Neuronal stem cell (in vitro differentiated cells): ENCODE measurements around the gene GALNS.

Experiments used
- DNase-seq: peaks from one replicate; pipeline ENCODE4 v3.0.0-alpha.2; 2013; ENCODE audit warnings: low spot score
- H2AFZ ChIP-seq: one replicate; pipeline ENCODE4 v1.6.1; 2013; ENCODE audit warnings: mild to moderate bottlenecking, low read length, inconsistent platforms
- H2AK5ac ChIP-seq: 2 replicates; pipeline ENCODE4 v1.6.1; 2013; ENCODE audit warnings: low read depth, mild to moderate bottlenecking, inconsistent platforms, low read length, moderate library complexity, mixed read lengths
- H2BK120ac ChIP-seq: 2 replicates; pipeline ENCODE4 v1.6.1; 2013; ENCODE audit warnings: low read depth, mild to moderate bottlenecking, inconsistent platforms, low read length, moderate library complexity, mixed read lengths
- H2BK12ac ChIP-seq: one replicate; pipeline ENCODE4 v1.6.1; 2013; ENCODE audit warnings: low read length, inconsistent platforms
- H2BK15ac ChIP-seq: 2 replicates; pipeline ENCODE4 v1.6.1; 2013; ENCODE audit warnings: mild to moderate bottlenecking, low read length, inconsistent platforms, mixed read lengths
- H2BK5ac ChIP-seq: one replicate; pipeline ENCODE4 v1.6.1; 2013; ENCODE audit warnings: inconsistent platforms, mild to moderate bottlenecking, low read length, moderate library complexity
- H3K14ac ChIP-seq: one replicate; pipeline ENCODE4 v1.6.1; 2013; ENCODE audit warnings: low read length, inconsistent platforms
- H3K18ac ChIP-seq: 2 replicates; pipeline ENCODE4 v1.6.1; 2013; ENCODE audit warnings: low read length, inconsistent platforms
- H3K23ac ChIP-seq: 2 replicates; pipeline ENCODE4 v1.6.1; 2013; ENCODE audit warnings: low read depth, mild to moderate bottlenecking, mixed read lengths, low read length, inconsistent platforms; ENCODE audit not compliant: poor library complexity
- H3K27ac ChIP-seq: replicated peaks from 3 replicates; pipeline ENCODE4 v1.5.1; 2013; ENCODE audit warnings: low read length, inconsistent platforms
- H3K27me3 ChIP-seq, 3 experiments: 2 replicates each; pipeline ENCODE4 v1.6.1; 2013; ENCODE audit warnings: low read length in 3 of 3, mild to moderate bottlenecking in 2 of 3, inconsistent platforms in 1 of 3, low read depth in 1 of 3, mixed read lengths in 1 of 3, moderate library complexity in 1 of 3; ENCODE audit not compliant: control insufficient read depth in 3 of 3, insufficient read depth in 3 of 3
- H3K36me3 ChIP-seq, 2 donors: replicated peaks in 1 of 2; 2 replicates each; pipeline ENCODE4 v1.6.1; 2013; ENCODE audit warnings: low read length in 2 of 2; ENCODE audit not compliant: control insufficient read depth in 2 of 2, insufficient read depth in 2 of 2
- H3K4ac ChIP-seq: 2 replicates; pipeline ENCODE4 v1.6.1; 2013; ENCODE audit warnings: inconsistent platforms, mild to moderate bottlenecking, low read length, moderate library complexity
- H3K4me1 ChIP-seq, 2 donors: 1 replicate in 1 of 2; 2 replicates in 1 of 2; pipeline ENCODE4 v1.6.1; 2013; ENCODE audit warnings: low read length in 2 of 2, low read depth in 1 of 2; ENCODE audit not compliant: control insufficient read depth in 2 of 2, insufficient read depth in 1 of 2
- H3K4me2 ChIP-seq: one replicate; pipeline ENCODE4 v1.6.1; 2013; ENCODE audit warnings: mild to moderate bottlenecking, low read length, inconsistent platforms; ENCODE audit not compliant: insufficient read depth, poor library complexity, severe bottlenecking
- H3K4me3 ChIP-seq, 2 donors: 2 replicates each; pipeline ENCODE4 v1.5.1; 2013; ENCODE audit warnings: low read length in 2 of 2, mild to moderate bottlenecking in 2 of 2, inconsistent platforms in 1 of 2, moderate library complexity in 1 of 2
- H3K79me1 ChIP-seq: one replicate; pipeline ENCODE4 v1.6.1; 2013; ENCODE audit warnings: low read depth, mild to moderate bottlenecking, inconsistent platforms, low read length, moderate library complexity
- H3K9ac ChIP-seq: one replicate; pipeline ENCODE4 v1.6.1; 2013; ENCODE audit warnings: mild to moderate bottlenecking, low read depth, low read length, inconsistent platforms; ENCODE audit not compliant: poor library complexity
- H3K9me3 ChIP-seq, 2 donors: replicated peaks in 1 of 2; 2 replicates each; pipeline versions ENCODE3 to v1.6.1; 2013; ENCODE audit warnings: low read length in 2 of 2, mild to moderate bottlenecking in 2 of 2, inconsistent platforms in 1 of 2, low read depth in 1 of 2, mixed read lengths in 1 of 2, moderate library complexity in 1 of 2; ENCODE audit not compliant: control insufficient read depth in 2 of 2, insufficient read depth in 1 of 2
- H4K8ac ChIP-seq: one replicate; pipeline ENCODE4 v1.6.1; 2013; ENCODE audit warnings: low read depth, mild to moderate bottlenecking, inconsistent platforms, low read length, moderate library complexity
- H4K91ac ChIP-seq: one replicate; pipeline ENCODE4 v1.6.1; 2013; ENCODE audit warnings: low read length, low read depth, mild to moderate bottlenecking, inconsistent platforms; ENCODE audit not compliant: poor library complexity
- WGBS, 2 donors: extraction: QIAGEN DNeasy Blood & Tissue Kit; methylation state at CpG; one replicate each; pipeline ENCODE4 v1.1.7; 2013; ENCODE audit warnings: missing lambda C conversion rate in 2 of 2, mixed read lengths in 1 of 2; ENCODE audit not compliant: insufficient read length in 2 of 2, insufficient replicate concordance in 1 of 2; ENCODE audit errors: extremely low coverage in 2 of 2; 5-methylcytosine and 5-hydroxymethylcytosine counted together

The GALNS gene

GRCh38 chr16:88885693-88886280 is 29.0 kb upstream of the GALNS start:
- no peak overlapping the region for H2AFZ ChIP-seq
- H3K9ac ChIP-seq = peak overlapping the region; percentile 44
- peak overlapping the region; percentile 38 for H3K18ac ChIP-seq
- H3K14ac ChIP-seq = peak overlapping the region; percentile 38
- H2BK120ac ChIP-seq = no peak overlapping the region
- peaks cover 2 to 7% of the 10 kb centered on the region in 2 donors for H3K4me1 ChIP-seq
- peak overlapping the region; percentile 56 for H2AK5ac ChIP-seq
- no peaks in the 10 kb centered on the region for H3K36me3 ChIP-seq
- no peak overlapping the region for H2BK15ac ChIP-seq
- no peak overlapping the region for H3K27ac ChIP-seq
- H4K91ac ChIP-seq = no peak overlapping the region
- no peak overlapping the region for H2BK5ac ChIP-seq
- WGBS, 2 donors = no CpG with 5 or more reads among the region's 28 CpGs
- peaks cover 0 to 10% (median 0%) of the 10 kb centered on the region in 3 experiments for H3K27me3 ChIP-seq
- H3K4ac ChIP-seq = no peak overlapping the region
- peaks cover 11% of the 10 kb centered on the region for H3K79me1 ChIP-seq
- H3K4me2 ChIP-seq = no peak overlapping the region
- H2BK12ac ChIP-seq = peak overlapping the region; percentile 41
- H3K9me3 ChIP-seq = peaks cover 0 to 6% of the 10 kb centered on the region in 2 donors
- peak overlapping the region; percentile 73 for H3K23ac ChIP-seq
- peak overlapping the region in 1 of 2 donors; percentile 38 for H3K4me3 ChIP-seq
- DNase-seq = no peak
- H4K8ac ChIP-seq = no peak overlapping the region

DNA sequence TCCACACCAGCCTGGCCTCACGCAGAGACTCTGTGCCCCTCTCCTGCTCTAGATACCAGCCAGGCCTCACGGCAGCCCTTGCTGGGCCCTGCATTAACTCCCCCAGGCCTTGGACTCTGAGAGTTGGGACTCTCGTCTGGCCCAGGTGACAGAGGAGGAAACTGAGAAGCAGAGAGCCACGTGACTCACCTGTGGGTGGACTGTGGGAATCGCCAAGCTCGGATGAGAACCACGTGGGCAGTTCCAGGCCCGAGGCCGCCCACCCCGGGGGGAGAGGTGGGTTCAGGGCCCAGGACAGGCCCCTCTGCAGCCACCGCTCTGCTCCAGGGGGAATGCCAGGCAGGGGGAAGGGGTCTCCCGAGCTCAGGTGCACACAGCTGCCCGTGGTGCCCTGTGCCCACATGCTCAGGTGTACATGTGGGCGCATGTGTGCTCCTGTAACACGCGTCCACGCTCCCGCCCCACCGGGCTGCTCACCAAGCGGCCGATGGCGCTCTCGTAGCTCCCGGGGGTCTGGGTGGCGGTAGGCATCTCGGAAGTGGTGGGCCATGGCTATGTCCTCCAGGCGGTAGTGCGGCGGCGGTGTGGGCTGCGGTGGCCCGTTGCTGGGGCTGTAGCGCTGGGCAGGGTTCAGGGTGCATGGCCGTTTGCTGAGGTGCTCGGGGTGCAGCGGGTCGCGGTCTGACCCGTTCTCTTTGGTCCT is 28.0 kb upstream of the GALNS start:
- H3K27ac ChIP-seq = no peak overlapping the region
- no peak overlapping the region for H3K4ac ChIP-seq
- H3K18ac ChIP-seq = peak overlapping the region; percentile 28
- peak overlapping the region; percentile 25 for H3K14ac ChIP-seq
- no peak overlapping the region for H3K9ac ChIP-seq
- H3K79me1 ChIP-seq = peaks cover 11% of the 10 kb centered on the region
- H3K4me1 ChIP-seq = peaks cover 13 to 14% of the 10 kb centered on the region in 2 donors
- H3K36me3 ChIP-seq = no peaks in the 10 kb centered on the region
- H2BK12ac ChIP-seq = peak overlapping the region; percentile 41
- no peak overlapping the region for H2BK120ac ChIP-seq
- no peak overlapping the region for H3K4me2 ChIP-seq
- no peak overlapping the region for H4K8ac ChIP-seq
- H3K27me3 ChIP-seq = peaks cover 0 to 13% (median 4%) of the 10 kb centered on the region in 3 experiments
- H4K91ac ChIP-seq = no peak overlapping the region
- H3K9me3 ChIP-seq = peaks cover 0 to 6% of the 10 kb centered on the region in 2 donors
- H2BK5ac ChIP-seq = no peak overlapping the region
- no peak overlapping the region for H2BK15ac ChIP-seq
- peak overlapping the region; percentile 84 for H2AK5ac ChIP-seq
- no CpG with 5 or more reads among the region's 39 CpGs for WGBS, 2 donors
- H2AFZ ChIP-seq = no peak overlapping the region
- H3K23ac ChIP-seq = peak overlapping the region; percentile 85
- no peak overlapping the region for H3K4me3 ChIP-seq
- DNase-seq = no peak

- H3K4me3 ChIP-seq = no peak overlapping the region
- no peak overlapping the region for H3K4me2 ChIP-seq
- H2BK12ac ChIP-seq = peak overlapping the region; percentile 6
- H3K79me1 ChIP-seq = peaks cover 11% of the 10 kb centered on the region
- no peak overlapping the region for H3K4ac ChIP-seq
- H2AK5ac ChIP-seq = no peak overlapping the region
- no peaks in the 10 kb centered on the region for H3K36me3 ChIP-seq
- H3K9ac ChIP-seq = no peak overlapping the region
- peaks cover 16 to 19% of the 10 kb centered on the region in 2 donors for H3K4me1 ChIP-seq
- H4K91ac ChIP-seq = no peak overlapping the region
- H3K14ac ChIP-seq = peak overlapping the region; percentile 38
- no peak overlapping the region for H4K8ac ChIP-seq
- H3K18ac ChIP-seq = no peak overlapping the region
- no peak overlapping the region for H2BK15ac ChIP-seq
- H3K23ac ChIP-seq = peak overlapping the region; percentile 80
- no CpG with 5 or more reads among the region's 11 CpGs for WGBS, 2 donors
- DNase-seq = no peak
- H2BK120ac ChIP-seq = no peak overlapping the region
- peak overlapping the region; percentile 24 for H2BK5ac ChIP-seq
- H2AFZ ChIP-seq = no peak overlapping the region
- no peak overlapping the region for H3K27ac ChIP-seq
- H3K27me3 ChIP-seq = peaks cover 0 to 13% (median 10%) of the 10 kb centered on the region in 3 experiments
- H3K9me3 ChIP-seq = peaks cover 0 to 4% of the 10 kb centered on the region in 2 donors
Measured at GRCh38 chr16:88883946-88884345, 27.2 kb upstream of the GALNS start.
